Measurements from ENCODE around the gene SMG6.

The SMG6 gene

DNA sequence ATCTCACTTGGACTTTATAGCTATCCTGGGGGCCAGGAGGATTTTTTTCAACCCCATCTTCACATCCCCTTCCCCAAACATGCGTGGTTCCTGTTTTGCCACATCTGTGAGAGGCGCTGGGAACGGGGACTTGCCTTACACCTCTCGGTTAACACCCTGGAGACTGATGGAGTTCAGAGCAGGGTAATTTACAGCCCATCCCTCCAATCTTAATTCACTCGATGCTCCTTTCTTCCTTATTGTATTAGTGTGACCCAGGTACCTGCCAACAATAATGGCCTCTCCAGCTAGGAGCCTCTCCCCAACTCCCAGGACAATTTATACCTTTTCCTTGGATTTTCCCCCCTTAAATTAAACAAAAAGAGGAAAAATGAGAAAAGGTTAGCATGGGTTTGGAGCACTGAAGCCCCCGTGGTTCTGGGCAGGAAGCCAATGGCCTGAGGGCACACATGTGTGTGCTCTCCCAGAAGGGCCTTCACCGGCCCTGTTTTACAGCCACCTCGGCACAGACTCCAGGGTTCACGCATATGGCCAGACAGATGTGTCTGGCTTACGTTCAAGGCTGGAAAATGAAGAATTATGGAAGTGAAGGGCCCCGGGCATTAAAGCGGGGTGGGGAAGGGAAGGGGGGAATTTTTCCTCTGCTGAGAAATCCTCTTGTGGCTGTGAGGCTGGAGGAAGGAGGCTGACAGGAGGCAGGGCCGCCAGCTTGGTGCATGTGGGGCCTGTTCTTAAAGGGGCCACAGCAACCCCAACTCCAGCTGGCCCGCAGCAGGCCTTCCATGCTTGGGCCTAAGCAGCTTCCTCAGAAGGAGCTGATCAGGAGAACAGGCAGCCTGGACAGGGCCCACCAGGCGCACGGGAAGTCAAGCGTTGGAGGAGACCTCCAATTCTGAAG, 227.2 kb downstream of the SMG6 start:
- no peak for DNase-seq (ENCODE audit: low spot score)

DNA sequence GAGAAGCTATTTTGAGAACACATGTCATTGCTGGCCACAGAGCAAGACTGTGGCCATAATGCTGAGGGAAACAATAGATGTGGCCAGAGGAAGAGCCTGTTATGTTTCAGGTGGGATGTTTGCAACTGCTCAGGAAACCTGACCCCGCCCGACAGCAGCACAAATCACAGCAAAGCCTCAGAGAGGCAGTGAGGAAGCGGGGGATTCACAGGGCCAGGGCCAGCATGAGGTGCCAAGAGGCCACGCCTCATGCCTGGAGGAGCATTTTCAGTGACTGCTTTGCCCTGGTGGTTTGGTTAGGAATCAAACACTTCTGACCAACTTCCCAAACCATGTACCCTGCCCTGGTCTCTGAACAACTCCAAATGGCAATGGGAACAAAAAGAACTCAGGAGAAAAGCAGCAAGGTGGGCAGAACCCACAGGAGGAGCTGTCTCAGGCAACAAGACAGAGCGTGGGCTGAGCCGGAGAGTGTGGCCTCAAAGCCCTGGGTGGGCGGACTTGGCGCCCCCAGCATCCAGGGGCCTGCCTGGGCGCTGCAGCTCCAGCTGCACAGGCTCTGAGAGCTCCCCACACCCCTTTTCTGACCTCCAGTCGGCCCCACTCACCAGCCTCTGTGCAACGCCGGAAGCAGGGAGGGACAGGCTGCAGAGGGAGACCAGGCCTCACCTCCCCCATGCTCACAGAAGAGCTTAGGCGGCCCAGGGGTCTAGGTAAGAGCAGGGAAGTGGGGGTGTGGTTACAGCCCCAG, 228.1 kb downstream of the SMG6 start:
- DNase-seq (ENCODE audit: low spot score) = no peak

DNA sequence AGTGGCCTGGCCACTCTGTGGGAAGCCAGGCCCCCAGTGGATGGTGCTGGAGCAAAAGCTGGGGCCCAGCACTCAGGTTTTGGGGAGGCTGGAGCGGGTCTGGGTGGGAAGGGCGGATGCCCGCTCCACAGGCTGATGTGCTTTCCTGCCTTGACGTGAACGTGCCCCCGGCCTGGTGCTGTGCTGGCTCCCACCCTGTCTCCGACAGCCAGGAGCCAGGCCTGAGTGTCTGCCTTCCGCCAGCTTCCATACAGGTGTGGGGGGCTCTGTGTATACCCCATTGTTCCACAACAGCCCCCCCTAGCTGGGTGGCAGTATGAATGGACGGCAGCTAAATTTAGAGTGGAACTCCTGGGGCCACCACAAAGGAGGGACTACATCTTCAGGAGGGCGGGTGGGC, 228.7 kb downstream of the SMG6 start:
- no peak for DNase-seq (ENCODE audit: low spot score)

DNA sequence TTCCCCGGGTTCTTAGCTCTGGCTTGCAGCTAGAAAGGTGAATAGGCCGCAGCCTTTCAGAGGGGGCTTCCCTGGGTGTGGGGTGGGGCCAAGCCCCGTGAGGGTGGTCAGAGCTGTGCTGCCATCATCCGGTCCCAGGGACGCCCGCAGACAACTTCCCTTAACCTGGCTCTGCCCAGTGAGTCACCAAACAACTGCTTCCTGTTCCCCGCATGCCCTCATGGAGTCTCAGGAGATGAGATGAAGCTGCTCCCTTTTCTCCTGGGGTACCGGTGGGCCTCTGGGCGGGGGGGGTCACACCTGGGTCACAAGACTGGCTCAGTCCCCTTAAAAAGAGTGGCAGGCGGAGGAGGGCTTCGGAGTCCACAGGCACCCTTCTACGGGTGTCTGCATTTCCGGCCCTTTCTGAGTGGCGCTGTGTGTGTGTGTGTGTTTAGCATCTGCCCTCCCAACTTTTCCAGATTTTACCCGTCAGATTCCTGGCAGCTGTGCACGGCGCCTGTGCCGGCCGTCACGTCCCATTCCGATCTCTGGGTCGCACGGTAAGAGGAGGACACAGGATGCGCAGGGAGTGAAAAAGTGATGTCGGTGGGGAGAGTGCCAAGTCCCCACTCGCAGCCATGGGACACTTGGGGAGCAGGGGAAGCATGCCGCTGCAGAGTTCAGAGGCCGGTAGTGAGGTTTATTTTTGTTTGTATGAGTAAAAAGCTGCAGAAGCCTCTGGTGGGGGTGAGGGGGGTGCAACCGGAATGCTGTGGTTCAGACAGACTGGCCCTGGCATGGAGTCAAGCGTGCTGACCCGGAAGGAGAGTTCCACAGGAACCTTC, 231.9 kb downstream of the SMG6 start:
- DNase-seq (ENCODE audit: low spot score) = no peak

DNA sequence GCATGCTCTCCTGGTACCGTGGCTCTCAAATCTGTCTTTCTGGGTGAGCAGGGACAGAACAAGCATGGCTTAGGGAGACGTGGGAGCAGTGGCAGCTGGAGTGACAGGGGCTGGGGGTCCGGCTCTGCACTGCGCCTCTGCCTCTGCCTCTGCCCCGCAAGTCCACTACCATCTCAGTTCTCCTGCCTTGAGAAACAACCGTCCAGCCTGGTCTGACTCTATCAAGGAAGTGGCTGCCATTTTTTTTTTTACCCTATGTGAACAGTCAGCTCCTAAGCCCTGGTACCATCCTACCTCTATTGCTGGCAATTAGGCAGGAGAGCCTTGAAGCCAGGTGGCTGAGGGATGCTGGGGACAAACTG, 232.6 kb downstream of the SMG6 start:
- DNase-seq (ENCODE audit: low spot score) = no peak

DNA sequence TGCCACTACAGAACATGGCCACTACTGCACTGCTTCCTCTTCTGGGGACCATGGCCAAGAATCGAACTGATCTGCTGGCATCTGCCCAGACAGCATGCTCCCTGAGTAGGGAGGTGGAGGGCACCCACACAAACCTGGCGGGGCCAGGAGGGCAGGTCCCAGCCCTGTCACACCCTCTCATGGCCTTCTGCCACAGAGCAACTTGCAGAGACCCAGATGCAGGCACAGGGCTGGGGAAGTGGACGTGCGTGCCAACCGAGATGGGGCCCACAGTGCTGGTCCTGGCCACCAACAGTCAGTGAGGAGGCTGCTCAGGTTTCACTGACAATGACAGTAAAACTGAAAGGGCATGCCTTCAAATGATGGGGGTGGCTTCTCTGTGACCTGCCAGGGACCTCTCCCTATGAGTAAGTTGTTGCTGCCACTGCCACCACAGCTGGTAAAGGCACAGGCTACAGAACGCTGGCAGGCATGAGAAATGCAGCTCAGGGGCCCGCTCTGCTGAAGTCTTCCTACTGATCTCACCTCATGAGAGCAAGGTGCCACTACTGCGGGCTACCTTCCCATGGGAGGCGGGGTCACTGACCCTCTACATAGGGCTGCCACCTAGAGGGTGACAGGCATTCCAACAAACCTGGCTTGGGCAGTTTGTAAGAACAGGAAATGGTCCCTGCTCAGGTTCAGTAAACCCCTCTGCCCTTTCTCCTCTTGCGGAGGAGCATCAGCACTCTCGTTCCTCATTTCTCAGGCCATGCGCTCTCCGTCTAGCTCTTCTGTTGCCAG, 233.2 kb downstream of the SMG6 start:
- no peak for DNase-seq (ENCODE audit: low spot score)

DNA sequence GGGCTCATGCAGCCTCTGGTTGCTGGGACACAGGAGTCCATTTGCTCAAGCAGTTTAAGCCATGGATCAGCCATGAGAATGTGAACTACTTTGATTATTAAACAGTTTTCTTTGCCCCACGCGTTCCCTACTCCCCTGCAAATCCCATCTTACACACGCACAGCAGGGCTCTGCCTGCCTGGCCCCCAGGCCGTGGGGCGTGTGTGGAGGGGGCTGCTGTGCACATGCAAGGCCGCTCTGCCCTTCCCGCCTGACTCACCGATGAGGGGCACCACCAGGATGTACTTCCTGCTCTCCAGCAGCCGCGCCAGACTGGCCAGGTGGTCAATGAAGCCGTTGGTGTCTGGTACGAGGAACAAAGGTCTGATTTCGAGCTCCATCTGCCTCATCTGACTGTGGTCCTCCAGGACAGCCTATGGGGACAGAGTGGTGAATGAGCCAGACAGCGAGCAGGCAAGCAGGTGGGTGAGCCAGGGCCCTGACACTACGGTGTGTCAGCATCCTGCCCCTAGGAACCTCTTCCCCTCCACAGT, 235.0 kb downstream of the SMG6 start:
- DNase-seq (ENCODE audit: low spot score) = no peak

DNA sequence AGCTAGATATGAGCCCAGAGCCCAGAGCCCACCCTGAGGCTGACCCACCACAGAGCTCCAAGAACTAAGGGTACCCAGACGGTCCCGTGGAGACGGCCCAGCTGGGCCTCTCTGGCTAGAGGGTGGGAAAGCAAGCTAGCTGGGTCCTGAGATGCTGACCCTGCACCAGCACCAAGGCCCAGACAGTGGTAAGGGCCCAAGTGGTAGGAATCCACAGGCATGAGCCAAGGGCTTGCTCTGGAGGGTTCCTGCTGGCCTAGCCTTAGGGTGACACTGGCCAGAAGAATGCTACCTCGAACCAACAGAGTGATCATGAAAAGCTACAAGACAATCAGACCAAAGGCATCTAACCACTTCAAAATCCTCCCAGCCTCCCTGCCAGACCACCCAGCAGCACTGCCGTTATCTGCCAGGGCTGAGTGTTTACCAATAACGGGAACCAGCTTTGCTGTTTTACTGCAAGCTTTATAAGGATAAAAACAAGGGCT, 235.5 kb downstream of the SMG6 start:
- no peak for DNase-seq (ENCODE audit: low spot score)

DNA sequence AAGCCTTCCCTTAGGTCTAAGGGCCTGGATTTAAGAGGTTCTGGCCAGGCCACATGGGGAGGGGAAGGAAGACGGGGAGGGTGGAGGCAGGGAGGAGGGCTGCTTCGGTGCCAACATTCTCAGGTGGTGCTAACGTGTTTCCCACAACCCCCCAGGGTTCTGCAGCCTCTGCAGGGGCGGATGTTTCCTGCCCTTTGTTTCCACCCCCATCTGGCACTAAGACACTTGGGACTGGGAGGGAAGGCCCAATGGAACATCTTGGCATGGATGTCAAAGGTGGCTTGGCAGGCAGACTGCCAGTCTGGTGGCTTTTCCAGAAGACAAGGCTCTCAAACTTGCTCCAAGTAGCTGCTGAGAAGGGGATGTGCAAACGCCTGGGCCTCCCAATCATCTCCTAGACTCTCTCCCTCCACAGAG, 236.0 kb downstream of the SMG6 start:
- DNase-seq (ENCODE audit: low spot score) = no peak

DNA sequence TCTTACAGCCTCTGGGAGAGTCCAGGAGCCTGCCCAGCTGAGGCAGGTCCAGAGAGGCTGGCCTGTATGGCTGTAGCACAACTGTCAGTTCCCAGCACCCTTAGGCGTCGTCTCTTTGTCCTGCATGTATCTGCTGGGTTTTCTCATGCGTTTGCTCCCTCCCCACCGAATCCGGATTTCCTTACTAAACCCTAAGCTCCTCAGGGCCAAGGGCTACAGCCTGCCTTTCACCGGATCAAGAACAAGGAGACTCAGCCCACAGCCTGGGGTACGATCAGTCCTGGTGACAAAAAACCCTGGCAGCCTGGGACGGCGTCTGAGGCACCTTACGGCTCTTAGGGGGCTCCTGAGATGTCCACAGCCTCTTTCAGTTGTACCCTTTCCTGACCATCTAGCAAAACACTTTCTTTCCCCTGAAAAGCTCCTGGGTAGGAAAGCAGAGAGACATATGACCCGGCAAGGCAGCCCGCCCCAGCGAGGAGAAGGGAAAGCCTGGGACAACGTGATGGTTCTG, 236.5 kb downstream of the SMG6 start:
- DNase-seq (ENCODE audit: low spot score) = no peak

DNA sequence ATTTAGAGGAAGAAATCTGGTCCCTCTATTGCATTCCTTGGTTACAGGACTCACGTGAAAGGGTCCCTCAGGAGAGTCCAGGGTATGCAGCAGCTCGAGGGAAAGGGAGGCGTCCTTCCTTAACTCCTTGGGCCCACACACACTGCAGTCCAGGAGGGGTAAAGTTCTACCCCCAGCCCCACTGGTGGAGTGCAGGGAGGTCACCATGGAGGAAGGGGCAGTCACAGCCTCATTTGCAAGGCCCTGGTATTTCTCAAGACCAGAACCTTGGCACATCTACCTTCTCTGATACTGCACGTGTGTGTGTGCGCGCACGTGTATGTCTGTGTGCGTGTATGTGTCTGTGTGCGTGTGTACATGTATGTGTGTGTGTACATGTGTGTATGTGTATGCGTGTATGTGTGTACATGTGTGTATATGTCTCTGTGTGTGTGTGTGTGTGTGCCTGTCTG, 237.6 kb downstream of the SMG6 start:
- DNase-seq (ENCODE audit: low spot score) = no peak

DNA sequence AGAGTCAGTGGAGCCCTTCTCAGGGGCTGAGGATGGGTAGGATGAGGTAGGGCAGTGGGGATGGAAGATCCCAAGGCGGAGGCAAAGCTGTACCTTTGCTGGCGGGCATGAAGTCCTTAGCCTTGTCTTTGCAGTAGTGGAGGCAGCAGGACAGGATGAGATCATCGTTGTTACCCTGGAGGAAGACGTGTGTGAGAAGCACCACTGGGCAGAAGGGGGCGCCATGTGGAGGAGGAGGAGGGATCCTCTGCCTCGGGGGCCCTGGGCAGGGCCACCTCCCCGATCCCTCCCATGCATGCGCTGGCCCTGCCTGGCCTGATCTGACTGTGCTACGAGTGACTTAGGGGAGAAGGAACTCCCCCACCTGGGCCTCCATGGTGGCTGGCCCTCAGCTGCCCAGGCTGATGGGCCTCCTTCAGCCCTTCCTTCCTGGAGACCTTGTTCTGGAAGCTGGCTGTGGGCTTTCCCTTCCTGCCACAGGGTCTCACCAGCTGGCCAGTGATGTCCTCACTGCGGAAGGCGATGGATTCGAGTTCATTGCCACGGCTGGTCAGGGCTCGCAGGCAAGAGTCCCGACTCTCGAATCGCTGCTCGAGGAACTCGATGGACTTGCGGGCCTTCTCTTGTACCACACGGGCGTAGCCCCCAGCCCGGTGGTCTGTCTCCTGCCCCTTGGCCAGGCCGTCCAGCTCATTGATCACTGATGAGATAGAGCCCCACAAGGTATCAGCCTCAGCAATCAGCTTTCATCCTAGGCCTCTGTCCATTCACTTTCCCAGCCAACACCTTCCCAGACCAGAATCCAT, 238.4 kb downstream of the SMG6 start:
- no peak for DNase-seq (ENCODE audit: low spot score)

DNA sequence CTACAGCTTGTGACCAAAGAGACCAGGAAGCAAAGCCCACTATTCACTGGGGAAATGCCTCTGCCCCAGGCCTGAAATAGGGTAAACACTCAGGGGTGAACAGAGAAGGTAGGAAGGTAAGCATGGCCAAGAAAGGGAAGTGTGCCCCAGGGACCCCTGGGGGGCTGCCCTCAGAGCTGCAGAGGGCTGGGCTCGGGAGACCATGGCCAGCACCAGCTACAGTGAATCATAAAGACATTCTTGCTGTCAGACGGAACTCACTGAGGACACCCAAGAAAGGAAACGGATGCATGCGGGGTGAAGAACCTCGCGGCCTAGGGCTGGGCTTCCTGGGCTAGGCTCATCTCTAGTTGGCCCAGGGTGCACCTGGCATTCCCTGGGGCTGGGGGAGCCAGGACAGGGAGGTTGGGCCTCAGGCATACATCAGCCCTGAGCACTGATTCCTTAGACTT, 239.0 kb downstream of the SMG6 start:
- no peak for DNase-seq (ENCODE audit: low spot score)

DNA sequence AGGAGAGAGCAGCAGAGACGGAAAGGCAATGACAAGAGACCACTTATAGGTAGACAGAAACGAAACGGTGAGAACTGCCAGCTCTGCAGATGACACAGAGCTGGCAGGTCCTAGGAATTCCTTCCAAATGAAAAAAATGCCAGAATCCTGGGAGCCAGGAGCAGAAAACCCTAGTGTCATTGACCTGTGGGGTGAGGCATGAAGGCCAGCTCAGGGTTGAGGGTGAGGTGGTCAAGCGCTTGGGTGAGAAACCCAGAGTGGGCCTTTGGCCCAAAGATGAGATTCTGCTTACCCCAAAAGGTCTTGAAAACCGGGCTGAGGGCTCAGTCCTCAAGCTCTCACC, 239.5 kb downstream of the SMG6 start:
- DNase-seq (ENCODE audit: low spot score) = no peak

DNA sequence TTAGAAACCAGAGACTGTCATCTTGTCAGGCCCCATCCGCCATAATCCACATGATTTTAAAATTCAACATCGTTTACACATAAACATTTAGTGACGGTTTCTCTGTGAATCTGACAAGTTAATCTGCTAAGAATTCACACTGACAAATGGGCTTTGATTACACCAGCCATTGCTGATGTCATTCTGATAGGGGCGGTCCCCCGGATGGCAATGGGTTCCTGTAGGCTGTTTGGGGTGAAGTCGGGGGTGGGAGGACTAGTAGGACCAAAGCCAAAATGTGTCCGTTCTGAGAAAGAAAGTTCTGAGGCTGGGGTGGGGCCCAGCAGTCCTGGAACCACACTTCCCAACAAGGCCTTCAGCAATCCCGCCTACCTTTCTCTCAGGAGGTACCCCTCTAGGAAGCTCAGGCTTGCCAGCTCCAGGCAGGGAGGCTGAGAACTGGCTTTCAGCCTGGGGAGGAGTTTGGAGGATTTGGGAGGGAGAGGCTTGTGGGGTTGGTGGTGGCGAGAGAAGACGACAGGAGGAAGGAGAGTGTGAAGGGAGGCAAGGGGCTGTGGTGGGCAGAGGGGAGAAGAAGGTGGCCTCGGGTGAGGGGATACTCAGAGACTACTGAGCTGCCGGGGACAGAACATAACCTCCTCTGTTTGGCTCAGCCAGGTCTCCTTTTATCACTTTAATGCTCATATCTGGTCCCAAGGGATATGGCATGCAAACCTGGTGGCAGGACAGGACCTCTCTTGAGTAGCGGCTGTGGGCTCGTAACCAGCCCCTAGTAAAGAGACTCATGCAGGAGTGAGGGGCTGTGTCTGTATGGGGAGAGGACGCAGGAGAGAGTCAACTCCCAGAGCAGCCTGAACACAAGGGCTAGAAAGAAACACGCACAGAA, 240.1 kb downstream of the SMG6 start:
- no peak for DNase-seq (ENCODE audit: low spot score)

DNA sequence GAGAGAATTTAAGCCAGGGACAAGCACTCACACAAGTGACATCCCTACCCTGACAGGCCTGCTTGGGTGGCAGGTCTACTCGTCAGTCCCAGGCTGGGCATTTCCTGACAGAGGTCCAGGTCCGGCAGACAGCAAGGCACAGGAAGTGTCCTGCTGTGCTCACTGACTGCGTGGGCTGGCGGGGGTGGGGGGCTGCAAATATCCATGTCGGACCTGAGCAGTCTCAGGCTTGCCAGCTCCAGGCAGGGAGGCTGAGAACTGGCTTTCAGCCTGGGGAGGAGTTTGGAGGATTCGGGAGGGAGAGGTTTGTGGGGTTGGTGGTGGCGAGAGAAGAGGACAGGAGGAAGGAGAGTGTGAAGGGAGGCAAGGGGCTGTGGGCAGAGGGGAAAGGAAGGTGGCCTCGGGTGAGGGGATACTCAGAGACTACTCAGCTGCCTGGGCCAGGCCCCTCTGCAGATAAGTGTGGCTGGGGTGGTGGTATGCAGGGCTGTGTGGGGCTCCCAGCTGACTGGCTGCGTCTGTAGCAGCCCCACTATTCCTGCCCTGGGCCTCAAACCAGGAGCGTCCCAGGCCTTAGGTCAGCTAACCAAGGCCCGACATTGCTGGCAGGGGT, 240.9 kb downstream of the SMG6 start:
- DNase-seq (ENCODE audit: low spot score) = no peak

DNA sequence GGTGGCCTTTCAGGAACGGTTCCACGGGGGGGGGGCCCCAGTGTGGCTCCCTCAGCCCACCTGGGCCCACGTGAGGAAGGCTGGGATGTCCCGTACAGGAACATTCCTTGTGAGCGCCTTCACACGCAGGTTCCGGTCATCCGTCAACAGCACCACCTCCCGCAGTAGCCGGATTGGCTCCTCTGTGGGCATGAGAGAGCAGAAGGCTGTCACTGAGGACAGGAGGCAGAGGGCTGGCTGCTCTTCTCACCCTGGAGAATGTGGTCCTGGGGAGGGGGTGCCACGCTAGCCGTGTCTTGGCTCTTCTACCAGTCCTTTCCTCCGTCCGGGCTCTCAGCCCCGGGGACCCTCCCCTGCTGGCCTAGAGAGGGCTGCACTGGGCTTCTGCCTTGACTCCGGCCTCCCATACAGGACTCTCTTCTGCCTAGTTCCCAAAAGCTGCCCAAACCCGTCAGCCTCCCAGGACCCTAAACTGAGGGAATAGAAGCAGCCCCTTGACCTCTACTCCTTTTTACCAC, 242.1 kb downstream of the SMG6 start:
- DNase-seq (ENCODE audit: low spot score) = no peak

DNA sequence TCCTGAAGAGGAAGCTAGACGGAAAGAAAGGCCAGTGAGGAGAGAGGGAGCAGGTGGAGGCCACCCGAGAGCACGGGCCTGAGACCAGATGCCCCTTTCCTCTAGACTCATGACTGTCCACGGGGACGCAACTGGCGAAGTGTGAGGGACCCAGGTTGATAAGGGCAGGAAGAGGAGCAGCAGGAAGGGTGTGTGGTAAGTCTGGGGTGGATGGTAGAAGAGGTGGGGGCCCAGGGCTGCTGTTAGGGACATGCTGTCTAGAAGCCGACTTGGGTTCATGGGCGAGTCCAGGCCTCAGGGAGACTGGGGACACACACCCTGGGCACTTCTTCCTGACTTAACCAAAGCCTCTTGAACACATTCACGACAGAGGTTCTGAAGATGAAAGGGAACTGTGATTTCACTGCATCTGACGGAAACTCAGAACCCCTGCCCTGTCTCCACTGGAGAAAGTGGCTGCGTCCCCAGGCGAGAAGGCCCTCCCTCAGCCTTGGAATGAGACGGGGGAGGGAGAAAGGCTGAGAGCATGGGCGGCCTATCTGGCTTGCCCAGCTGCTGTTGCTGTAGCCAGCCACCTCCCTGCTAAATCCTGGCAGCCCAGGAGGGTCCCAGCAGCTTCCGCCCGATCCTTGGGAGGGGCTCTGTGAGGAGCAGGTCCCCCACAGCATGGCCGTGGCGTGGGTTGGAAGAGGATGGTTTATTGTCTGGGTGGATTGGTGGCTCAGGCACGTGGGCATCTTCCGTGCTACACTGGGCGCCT, 242.7 kb downstream of the SMG6 start:
- no peak for DNase-seq (ENCODE audit: low spot score)

Measured in pons (tissue), 1 donor.